ENCODE measurements around the gene ANP32B. TPM values are rescaled to one million over a fixed set of nuclear protein-coding genes. Genes with fewer than 3 reads are reported as not detected.
"Not testable (repeated sequence)": the region's sequence is repeated elsewhere in the genome, so short reads cannot be mapped to it uniquely, and the experiment has no call there.

Gene ANP32B
- total RNA-seq, 3 donors from 2014 or later, result 37.0 to 54.7 (median 44.0) TPM

DNA sequence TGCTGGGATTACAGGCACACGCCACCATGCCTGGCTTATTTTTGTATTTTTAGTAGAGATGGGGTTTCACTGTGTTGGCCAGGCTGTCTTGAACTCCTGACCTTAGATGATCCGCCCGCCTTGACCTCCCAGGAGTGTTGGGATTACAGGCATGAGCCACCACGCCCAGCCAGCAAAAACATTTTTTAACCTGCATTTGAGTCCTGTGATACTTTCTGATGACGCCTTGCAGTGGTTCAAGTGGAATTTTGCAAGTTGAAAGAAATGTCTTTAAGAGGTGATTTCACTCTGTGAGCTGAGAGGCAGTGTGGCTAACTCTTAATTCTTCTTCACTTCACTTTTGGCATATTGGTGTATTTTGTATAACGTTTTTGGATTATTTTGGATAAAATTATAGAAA is 9.1 kb downstream of the ANP32B start:
- TF ChIP-seq POLR2AphosphoS5 (IDR thresholded peaks at IDR 0.05), result no peak
- TF ChIP-seq POLR2A (IDR thresholded peaks at IDR 0.05), result no peak
- TF ChIP-seq, protein P1, sequence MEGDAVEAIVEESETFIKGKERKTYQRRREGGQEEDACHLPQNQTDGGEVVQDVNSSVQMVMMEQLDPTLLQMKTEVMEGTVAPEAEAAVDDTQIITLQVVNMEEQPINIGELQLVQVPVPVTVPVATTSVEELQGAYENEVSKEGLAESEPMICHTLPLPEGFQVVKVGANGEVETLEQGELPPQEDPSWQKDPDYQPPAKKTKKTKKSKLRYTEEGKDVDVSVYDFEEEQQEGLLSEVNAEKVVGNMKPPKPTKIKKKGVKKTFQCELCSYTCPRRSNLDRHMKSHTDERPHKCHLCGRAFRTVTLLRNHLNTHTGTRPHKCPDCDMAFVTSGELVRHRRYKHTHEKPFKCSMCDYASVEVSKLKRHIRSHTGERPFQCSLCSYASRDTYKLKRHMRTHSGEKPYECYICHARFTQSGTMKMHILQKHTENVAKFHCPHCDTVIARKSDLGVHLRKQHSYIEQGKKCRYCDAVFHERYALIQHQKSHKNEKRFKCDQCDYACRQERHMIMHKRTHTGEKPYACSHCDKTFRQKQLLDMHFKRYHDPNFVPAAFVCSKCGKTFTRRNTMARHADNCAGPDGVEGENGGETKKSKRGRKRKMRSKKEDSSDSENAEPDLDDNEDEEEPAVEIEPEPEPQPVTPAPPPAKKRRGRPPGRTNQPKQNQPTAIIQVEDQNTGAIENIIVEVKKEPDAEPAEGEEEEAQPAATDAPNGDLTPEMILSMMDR (IDR thresholded peaks at IDR 0.05), result no peak
- DNase-seq (ENCODE audit: low spot score in 2 of 2), result no peak
- intact Hi-C loops (cut with DNase I; ENCODE audit: low total_unique reads), result no loop called here

DNA sequence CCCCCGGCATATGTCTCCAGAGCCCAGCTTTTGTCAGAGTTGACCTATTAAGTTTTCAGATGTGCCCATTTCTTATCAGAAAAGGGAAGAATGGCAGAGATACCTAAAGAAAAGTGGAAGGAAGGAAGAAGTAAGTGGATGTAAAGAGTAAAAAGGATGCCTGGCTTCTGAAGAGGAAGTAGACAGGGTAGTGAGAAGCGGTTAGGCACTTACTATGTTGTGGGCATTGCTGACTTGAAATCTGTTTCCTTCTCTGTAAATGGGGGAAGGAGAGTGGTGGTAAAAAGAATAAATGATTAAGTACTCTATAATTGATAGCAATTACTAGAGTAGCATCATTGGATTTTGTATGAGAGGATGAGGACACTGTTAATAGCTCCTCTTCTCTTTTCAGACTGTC is 9.9 kb downstream of the ANP32B start:
- Histone ChIP-seq H3K27me3 (no peaks in the 10 kb centered on the region), H3K4me1 (no peaks in the 10 kb centered on the region), H3K4me3 (no peak overlapping the region), H3K36me3 (no peaks in the 10 kb centered on the region), H3K27ac (no peak overlapping the region), H3K9me3 (no peaks in the 10 kb centered on the region)
- TF ChIP-seq, protein P1 (IDR thresholded peaks at IDR 0.05), result no peak
- TF ChIP-seq POLR2AphosphoS5 (IDR thresholded peaks at IDR 0.05) (no peak), POLR2A (IDR thresholded peaks at IDR 0.05) (no peak)
- intact Hi-C loops (cut with DNase I; ENCODE audit: low total_unique reads), result no loop called here
- no peak for DNase-seq (ENCODE audit: low spot score in 2 of 2)

More for the DNA sequence above, 9.1 kb downstream of the ANP32B start:
- Histone ChIP-seq H3K36me3 (no peaks in the 10 kb centered on the region), H3K27ac (no peak overlapping the region), H3K9me3 (no peaks in the 10 kb centered on the region), H3K27me3 (no peaks in the 10 kb centered on the region), H3K4me3 (no peak overlapping the region), H3K4me1 (no peaks in the 10 kb centered on the region)

DNA sequence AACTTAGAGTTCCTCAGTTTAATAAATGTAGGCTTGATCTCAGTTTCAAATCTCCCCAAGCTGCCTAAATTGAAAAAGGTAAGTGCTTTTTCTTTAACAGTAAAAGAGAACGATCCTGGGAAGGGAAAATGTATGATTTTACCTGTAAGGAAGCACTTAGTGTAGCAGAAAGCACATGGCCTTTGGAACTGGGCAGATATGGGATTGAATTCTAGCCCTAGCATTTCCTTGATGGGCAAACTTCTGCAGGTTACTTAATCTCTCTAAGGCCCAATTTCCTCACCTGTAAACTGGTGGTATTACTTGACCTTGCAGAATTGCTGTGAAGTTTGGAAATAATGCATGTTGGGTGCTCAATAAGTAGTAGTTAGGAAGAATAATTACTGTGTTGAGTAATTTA is 11.6 kb downstream of the ANP32B start:
- Histone ChIP-seq H3K27ac (no peak overlapping the region), H3K4me3 (no peak overlapping the region), H3K9me3 (no peaks in the 10 kb centered on the region), H3K27me3 (no peaks in the 10 kb centered on the region), H3K4me1 (no peaks in the 10 kb centered on the region), H3K36me3 (no peaks in the 10 kb centered on the region)
- no peak for DNase-seq (ENCODE audit: low spot score in 2 of 2)
- TF ChIP-seq, protein P1 (IDR thresholded peaks at IDR 0.05), result no peak
- TF ChIP-seq POLR2AphosphoS5 (IDR thresholded peaks at IDR 0.05) (no peak), POLR2A (IDR thresholded peaks at IDR 0.05) (no peak)
- intact Hi-C loops (cut with DNase I; ENCODE audit: low total_unique reads), result no loop called here

DNA sequence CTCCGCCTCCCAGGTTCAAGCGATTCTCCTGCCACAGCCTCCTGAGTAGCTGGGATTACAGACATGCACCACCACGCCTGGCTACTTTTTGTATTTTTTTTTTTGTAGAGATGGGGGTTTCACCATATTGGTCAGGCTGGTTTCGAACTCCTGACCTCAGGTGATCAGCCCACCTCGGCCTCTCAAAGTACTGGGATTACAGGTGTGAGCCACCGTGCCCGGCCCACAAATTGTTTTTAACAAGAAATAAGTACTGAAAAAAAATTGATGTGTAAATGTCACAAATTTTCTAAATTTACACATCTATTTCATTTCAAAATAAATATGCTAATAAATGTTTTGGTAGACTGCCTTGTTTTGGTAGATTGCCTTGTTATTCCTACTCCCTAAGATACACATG is 13.5 kb downstream of the ANP32B start:
- H3K4me3 ChIP-seq; intact Hi-C loops (cut with DNase I; ENCODE audit: low total_unique reads); H3K27me3 ChIP-seq; H3K9me3 ChIP-seq; DNase-seq (ENCODE audit: low spot score in 2 of 2); H3K4me1 ChIP-seq; H3K27ac ChIP-seq; H3K36me3 ChIP-seq: not testable (repeated sequence)

DNA sequence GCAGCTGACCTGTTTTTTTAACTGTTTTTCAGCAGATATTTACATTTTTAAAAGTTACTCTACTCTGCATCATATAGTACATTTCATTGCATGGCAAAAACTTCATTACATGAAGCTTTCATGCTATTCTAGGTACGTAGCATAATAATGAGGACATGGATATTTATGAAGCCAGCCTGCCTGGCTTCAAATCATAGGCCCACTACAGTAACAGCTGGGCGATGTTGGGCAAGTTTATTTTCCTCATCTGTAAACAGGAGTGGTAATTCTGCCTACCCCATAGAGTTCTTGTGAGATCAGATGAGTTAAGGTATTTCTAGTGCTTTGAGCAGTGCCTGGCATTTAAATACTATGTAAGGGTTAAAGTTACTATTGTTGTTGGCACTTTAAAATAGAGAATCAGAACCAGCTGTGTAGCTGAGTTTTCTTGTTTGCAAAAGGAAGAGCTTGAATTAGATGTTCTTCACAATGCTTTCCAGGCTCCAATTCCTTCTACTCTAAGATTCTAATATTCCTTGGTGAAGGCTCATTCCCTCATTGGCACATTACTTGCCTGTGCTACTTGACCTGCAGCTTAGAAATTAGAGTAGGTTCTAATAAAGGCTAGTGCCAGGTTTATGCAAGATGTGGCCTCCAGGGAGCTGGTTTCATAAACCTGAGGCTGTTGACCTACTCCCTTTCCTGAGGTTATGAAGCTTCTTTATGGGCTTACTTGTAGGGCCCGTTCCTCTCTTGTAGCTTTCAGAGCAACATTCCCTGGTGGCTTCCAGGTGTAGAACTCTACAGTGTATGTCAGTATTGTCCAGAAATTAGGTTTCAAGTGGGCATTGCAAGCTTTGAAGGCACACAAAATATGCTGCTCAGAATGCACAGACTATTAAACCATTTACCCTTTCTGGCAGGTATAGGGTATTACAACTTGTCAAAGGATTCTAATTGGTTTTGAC is 14.5 kb downstream of the ANP32B start:
- Histone ChIP-seq H3K36me3 (no peaks in the 10 kb centered on the region), H3K27me3 (no peaks in the 10 kb centered on the region), H3K4me1 (no peaks in the 10 kb centered on the region), H3K4me3 (no peak overlapping the region), H3K27ac (no peak overlapping the region), H3K9me3 (no peaks in the 10 kb centered on the region)
- TF ChIP-seq POLR2AphosphoS5 (IDR thresholded peaks at IDR 0.05) (no peak), POLR2A (IDR thresholded peaks at IDR 0.05) (no peak)
- TF ChIP-seq, protein P1 (IDR thresholded peaks at IDR 0.05), result no peak
- no peak for DNase-seq (ENCODE audit: low spot score in 2 of 2)
- intact Hi-C loops (cut with DNase I; ENCODE audit: low total_unique reads), result no loop called here
